PC-9 (cell line): ENCODE results near the gene TANGO2.

ENCODE experiments used
- EZH2 ChIP-seq: fragments of 200-600 bp; sonication (generic); IDR thresholded peaks from 2 replicates; pipeline ENCODE4 v1.8.0; 2017; ENCODE audit warnings: antibody characterized with exemption, low read depth
- TF ChIP-seq, protein P1 (sequence below): fragments of 200-600 bp; sonication (generic); conservative IDR thresholded peaks from 2 replicates; pipeline ENCODE4 v1.6.1; 2017; ENCODE audit warnings: mixed run types, antibody characterized with exemption, mild to moderate bottlenecking, moderate library complexity

DNA sequence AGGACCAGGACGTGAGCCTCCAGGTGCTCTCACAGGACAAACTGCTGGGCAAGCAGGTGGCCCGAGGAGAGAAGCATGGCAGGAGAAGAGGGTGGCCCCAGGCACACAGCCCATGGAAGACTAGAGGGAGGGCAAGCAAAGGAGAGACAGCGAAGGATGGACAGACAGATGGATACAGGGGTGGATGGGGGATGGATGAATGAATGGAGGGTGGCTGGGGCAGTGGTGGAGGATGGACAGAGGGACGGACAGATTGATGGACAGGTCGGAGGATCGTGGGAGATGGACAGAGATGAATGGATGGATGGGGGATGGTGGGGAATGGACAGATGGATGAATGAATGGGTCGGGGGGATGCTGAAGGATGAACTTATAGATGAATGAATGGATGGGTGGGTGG lies 27.0 kb upstream of the TANGO2 start:
- TF ChIP-seq, protein P1, sequence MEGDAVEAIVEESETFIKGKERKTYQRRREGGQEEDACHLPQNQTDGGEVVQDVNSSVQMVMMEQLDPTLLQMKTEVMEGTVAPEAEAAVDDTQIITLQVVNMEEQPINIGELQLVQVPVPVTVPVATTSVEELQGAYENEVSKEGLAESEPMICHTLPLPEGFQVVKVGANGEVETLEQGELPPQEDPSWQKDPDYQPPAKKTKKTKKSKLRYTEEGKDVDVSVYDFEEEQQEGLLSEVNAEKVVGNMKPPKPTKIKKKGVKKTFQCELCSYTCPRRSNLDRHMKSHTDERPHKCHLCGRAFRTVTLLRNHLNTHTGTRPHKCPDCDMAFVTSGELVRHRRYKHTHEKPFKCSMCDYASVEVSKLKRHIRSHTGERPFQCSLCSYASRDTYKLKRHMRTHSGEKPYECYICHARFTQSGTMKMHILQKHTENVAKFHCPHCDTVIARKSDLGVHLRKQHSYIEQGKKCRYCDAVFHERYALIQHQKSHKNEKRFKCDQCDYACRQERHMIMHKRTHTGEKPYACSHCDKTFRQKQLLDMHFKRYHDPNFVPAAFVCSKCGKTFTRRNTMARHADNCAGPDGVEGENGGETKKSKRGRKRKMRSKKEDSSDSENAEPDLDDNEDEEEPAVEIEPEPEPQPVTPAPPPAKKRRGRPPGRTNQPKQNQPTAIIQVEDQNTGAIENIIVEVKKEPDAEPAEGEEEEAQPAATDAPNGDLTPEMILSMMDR, result no peak
- no peak for TF ChIP-seq EZH2
